8988T (cell line): ENCODE results near the gene COX7C.

Experiments used
- DNase-seq: peaks from one replicate; pipeline ENCODE4 v3.0.0; 2011

The COX7C gene

DNA sequence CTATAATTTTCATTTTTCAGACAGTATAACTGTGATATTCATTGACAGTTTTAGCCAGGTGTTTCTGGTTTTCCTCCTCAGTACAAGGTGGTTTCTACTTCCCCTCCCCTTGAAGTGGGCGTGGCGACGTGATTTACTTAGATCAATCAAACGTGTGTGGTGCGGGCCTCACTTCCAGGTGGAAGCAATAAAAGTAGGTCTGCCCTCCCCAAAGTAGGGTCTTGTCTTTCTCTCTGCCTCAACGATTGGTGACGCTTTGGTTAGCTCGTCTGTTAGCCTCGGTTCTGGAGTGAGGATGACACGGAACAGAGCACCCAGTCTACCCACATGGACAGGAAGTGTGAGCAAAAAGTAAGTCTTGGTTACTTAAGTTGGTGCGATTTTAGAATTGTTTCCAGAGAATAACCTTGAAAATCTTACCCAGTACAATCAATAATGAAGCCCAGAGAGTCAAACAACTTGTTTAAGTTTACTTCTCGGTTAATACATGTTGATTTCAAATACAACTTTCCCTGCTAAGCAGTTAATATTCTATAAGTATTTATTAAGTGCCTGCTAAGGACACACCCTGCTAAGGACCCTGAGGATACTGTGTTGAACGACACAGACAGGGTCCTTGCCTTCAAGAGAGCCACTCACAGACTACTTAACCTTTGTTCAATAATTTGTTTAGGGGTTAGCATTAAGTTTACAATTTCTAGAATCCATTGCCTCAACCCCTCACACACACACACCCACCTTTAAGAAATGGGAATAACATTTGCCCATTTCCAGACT, 48.4 kb downstream of the COX7C start:
- no peak for DNase-seq

GRCh38 chr5:86666981-86667380, 49.2 kb downstream of the COX7C start:
- DNase-seq: no peak
